SU-DHL-6 (cell line): Measurements from ENCODE around the gene GBX2.

Experiments
- CTCF ChIP-seq: fragments of 200-600 bp; sonication (generic); IDR thresholded peaks from one replicate; pipeline ENCODE4 v1.5.1; 2017; ENCODE audit warnings: antibody characterized with exemption, mild to moderate bottlenecking, low read length, moderate library complexity; ENCODE audit not compliant: insufficient read depth, poor library complexity, severe bottlenecking
- EZH2phosphoT487 ChIP-seq: fragments of 200-600 bp; sonication (generic), shearing (Covaris generic); conservative IDR thresholded peaks from 2 replicates; pipeline ENCODE4 v1.6.1; 2018; ENCODE audit warnings: mild to moderate bottlenecking, antibody characterized with exemption, low read length, moderate library complexity, mixed read lengths

- TF ChIP-seq CTCF (no peak), EZH2phosphoT487 (no peak)
Observed at GRCh38 chr2:236158969-236159777, 9.0 kb downstream of the GBX2 start.
